Aorta (tissue), 5 donors: ENCODE data around the gene CRAMP1. TPM values are rescaled to one million over a fixed set of nuclear protein-coding genes. Genes with fewer than 3 reads are reported as not detected.
A peak's percentile ranks its signal among the peaks of the same experiment; 100 is the strongest.
"Not testable (repeated sequence)": the region's sequence is repeated elsewhere in the genome, so short reads cannot be mapped to it uniquely, and the experiment has no call there.

ENCODE experiments used
- ATAC-seq: fragments of 200-7000 bp; cut with Tn5 transposase; one replicate; pipeline ENCODE4 v1.9.1; 2022; ENCODE audit warnings: moderate library complexity; ENCODE audit not compliant: low FRiP score
- DNase-seq, 2 donors: peaks; one replicate each; pipeline ENCODE4 v3.0.0-alpha.2; 2020
- H3K27ac ChIP-seq, 2 donors: one replicate each; pipeline ENCODE4 v1.5.1; 2013; ENCODE audit warnings: low read length in 2 of 2, mild to moderate bottlenecking in 2 of 2, moderate library complexity in 2 of 2, control low read depth in 1 of 2, inconsistent platforms in 1 of 2, low read depth in 1 of 2
- H3K27me3 ChIP-seq, 2 donors: one replicate each; pipeline ENCODE4 v1.6.1; 2013; ENCODE audit warnings: control low read depth in 1 of 2, low read length in 1 of 2, mild to moderate bottlenecking in 1 of 2, moderate library complexity in 1 of 2; ENCODE audit not compliant: insufficient read depth in 2 of 2, control insufficient read depth in 1 of 2
- H3K36me3 ChIP-seq, 2 donors: one replicate each; pipeline ENCODE4 v1.6.1; 2013; ENCODE audit warnings: control low read depth in 1 of 2, low read length in 1 of 2, mild to moderate bottlenecking in 1 of 2; ENCODE audit not compliant: insufficient read depth in 2 of 2, control insufficient read depth in 1 of 2
- H3K4me1 ChIP-seq, 2 donors: one replicate each; pipeline ENCODE4 v1.6.1; 2013; ENCODE audit warnings: low read length in 2 of 2, control low read depth in 1 of 2, mild to moderate bottlenecking in 1 of 2, moderate library complexity in 1 of 2; ENCODE audit not compliant: insufficient read depth in 2 of 2, control insufficient read depth in 1 of 2
- H3K4me3 ChIP-seq, 2 donors: one replicate each; pipeline ENCODE4 v1.5.1; 2013; ENCODE audit warnings: low read length in 2 of 2, control low read depth in 1 of 2, mild to moderate bottlenecking in 1 of 2
- H3K9me3 ChIP-seq: one replicate; pipeline ENCODE4 v1.6.1; 2013; ENCODE audit warnings: mild to moderate bottlenecking, low read length; ENCODE audit not compliant: control insufficient read depth
- WGBS, 2 donors: extraction: QIAGEN DNeasy Blood & Tissue Kit; methylation state at CpG; one replicate each; pipeline ENCODE4 v1.1.7; 2013; 5-methylcytosine and 5-hydroxymethylcytosine counted together
- intact Hi-C, 2 donors: fragments of 100-400 bp; cut with DNase I; formaldehyde crosslinking; loops; one replicate each; pipeline versions ENCODE4 v1.14.2 to v1.15.0; 2022
- polyA plus RNA-seq, 2 donors: library from polyadenylated mRNA; stranded (reverse); fragments of 200-250 nt; gene quantifications; one replicate each; pipeline ENCODE4 v1.2.3, GENCODE V29; 2013
- total RNA-seq, 2 donors: library from RNA; stranded (reverse); fragmentation: NEBNext Ultra II Directional; extraction: Animal tissue kit (Norgen Biotek cat#: 25700); gene quantifications; one replicate each; pipeline ENCODE4 v1.2.1, GENCODE V29; 2021
- donor health status: healthy with polysubstance abuse.
- donor health status: Bipolar disorder and iron deficiency.
- donor health status: DM: no; HTN: no; CAD: no.
- donor health status: DM: no; HTN: no; CAD: no.
- donor health status: DM: yes; HTN: yes; CAD: no.

Gene CRAMP1
- total and polyA plus RNA-seq, 4 donors: 2.3 to 24.2 (median 14.4) TPM

DNA sequence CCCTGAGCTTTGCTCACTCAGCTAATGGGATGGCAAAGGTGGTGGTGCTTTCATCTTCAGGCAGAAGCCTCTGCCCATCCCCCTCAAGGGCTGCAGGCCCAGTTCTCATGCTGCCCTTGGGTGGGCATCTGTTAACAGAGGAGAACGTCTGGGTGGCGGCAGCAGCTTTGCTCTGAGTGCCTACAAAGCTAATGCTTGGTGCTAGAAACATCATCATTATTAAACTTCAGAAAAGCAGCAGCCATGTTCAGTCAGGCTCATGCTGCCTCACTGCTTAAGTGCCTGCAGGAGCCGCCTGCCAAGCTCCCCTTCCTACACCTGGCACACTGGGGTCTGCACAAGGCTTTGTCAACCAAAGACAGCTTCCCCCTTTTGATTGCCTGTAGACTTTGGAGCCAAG lies 88.1 kb downstream of the CRAMP1 start:
- H3K27me3 ChIP-seq: no peaks in the 10 kb centered on the region
- intact Hi-C loops: loop anchor here in 1 of 2 donors (10.0 kb wide), 1 partner anchor 85 kb away; the partner anchor contains the start of genes CRAMP1 and IFT140
- WGBS, 2 donors: 87 to 89% methylated on average over 3 of the region's 3 CpGs
- no peaks in the 10 kb centered on the region for H3K4me1 ChIP-seq
- peaks cover 0 to 2% of the 10 kb centered on the region in 2 donors for H3K36me3 ChIP-seq
- no peak overlapping the region for H3K27ac ChIP-seq
- no peak for ATAC-seq
- DNase-seq: no peak
- H3K9me3 ChIP-seq: no peaks in the 10 kb centered on the region
- H3K4me3 ChIP-seq: no peak overlapping the region

DNA sequence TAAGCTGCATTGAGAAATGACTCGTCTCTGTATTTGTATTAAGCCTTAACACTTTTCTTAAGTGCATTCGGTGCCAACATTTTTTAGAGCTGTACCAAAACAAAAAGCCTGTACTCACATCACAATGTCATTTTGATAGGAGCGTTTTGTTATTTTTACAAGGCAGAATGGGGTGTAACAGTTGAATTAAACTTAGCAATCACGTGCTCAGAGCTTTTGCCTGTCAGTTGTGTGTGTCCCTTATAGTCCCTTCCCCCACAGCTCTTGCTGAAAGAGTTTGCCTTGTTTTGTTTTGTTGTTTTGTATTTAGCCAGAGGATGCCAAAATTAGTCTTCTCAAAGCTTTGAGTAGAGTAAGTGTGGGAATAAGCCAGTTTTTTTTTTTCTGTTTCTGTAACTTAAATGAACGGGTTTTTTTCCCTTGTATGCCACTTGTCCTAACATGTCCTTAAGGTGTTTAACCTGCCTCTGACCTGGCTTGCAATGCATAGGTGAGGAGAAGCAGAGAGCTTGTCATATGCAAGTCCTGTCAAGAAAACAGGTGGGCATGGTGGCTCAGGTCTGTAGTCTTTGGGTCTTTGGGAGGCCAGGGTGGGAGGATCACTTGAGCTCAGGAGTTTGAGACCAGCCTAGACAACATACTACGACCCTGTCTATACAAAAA lies 89.2 kb downstream of the CRAMP1 start:
- WGBS, 2 donors: 40 to 43% methylated on average over 6 of the region's 6 CpGs
- H3K9me3 ChIP-seq: no peaks in the 10 kb centered on the region
- ATAC-seq (no peak), DNase-seq (no peak)
- intact Hi-C loops: loop anchor here in 1 of 2 donors (10.0 kb wide), 1 partner anchor 87 kb away; the partner anchor contains the start of genes CRAMP1 and IFT140
- no peaks in the 10 kb centered on the region for H3K27me3 ChIP-seq
- no peak overlapping the region for H3K27ac ChIP-seq
- no peak overlapping the region for H3K4me3 ChIP-seq
- no peaks in the 10 kb centered on the region for H3K4me1 ChIP-seq
- peaks cover 0 to 2% of the 10 kb centered on the region in 2 donors for H3K36me3 ChIP-seq

DNA sequence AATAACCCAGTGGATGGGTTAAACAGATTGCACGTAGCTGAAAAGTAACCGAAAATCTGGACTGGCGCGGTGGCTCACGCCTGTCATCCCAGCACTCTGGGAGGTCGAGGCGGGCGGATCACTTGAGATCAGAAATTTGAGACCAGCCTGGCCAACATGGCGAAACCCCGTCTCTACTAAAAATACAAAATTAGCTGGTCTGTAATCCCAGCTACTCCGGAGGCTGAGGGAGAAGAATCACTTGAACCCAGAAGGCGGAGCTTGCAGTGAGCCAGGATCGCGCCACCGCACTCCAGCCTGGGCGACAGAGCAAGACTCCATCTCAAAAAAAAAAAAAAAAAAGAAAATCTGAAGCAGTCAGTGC lies 93.1 kb downstream of the CRAMP1 start:
- intact Hi-C loops: loop anchor here in 1 of 2 donors (5.0 to 10.0 kb wide), 3 partner anchors 67 to 213 kb away; partner anchors contain the start of genes CRAMP1, EME2, IFT140 and MRPS34

DNA sequence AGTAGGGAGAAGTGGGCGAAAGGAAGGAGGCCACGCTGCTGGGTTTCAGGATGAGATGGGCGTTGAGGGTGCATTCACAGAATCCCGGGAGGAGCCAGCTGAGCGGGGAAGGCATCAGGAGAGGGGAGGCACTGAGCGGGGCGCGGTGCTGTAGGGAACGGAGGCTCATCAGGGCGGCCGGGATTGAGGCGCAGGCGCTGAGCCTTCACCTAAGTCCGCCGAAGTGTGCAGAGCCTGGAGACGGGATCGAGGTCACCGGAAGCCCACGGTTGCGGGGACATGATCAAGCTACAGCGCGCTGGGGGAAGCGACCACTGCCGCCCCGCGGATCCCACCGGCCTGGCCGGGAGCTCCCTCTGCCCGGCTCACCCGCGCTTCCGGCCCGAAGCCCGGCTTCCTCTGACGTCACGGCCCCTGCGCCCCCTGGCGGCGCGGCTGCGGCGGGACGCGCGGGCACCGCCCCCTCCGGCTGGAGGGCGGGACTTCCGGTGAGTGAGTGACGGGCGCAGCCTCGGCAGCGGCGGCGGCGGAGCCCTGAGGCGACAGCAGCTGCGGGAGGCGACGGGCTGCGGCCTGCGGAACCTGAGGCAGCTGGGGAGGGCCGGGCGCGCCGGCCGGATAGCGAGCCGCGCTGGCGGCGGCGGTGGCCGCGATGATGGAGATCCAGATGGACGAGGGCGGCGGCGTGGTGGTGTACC lies 93.7 kb downstream of the CRAMP1 start, which contains the start of gene MAPK8IP3:
MAPK8IP3 (plus strand) TSS at position 508 of the 698 bp plus-strand sequence; CDS start at position 653, 145 bp downstream.
- DNase-seq: peak; percentile 93 to 97
- ATAC-seq: peak; percentile 96
- peak within 1 kb of the TSS in 1 of 2 donors; percentile 92 for H3K27ac ChIP-seq
- no peaks in the 10 kb centered on the region for H3K27me3 ChIP-seq
- H3K4me3 ChIP-seq: peak within 1 kb of the TSS; percentile 65 to 71
- intact Hi-C loops: loop anchor here in 1 of 2 donors (5.0 to 10.0 kb wide), 3 partner anchors 66 to 214 kb away; partner anchors contain the start of genes CRAMP1, EME2, IFT140 and MRPS34
- 0% methylated on average over 71 to 79 of the region's 79 CpGs for WGBS, 2 donors
- no peaks in the 10 kb centered on the region for H3K36me3 ChIP-seq
- H3K4me1 ChIP-seq: no peaks in the 10 kb centered on the region
- H3K9me3 ChIP-seq: no peaks in the 10 kb centered on the region

More for the DNA sequence above, 93.1 kb downstream of the CRAMP1 start:
- ATAC-seq: peak; percentile 53
- H3K27ac ChIP-seq: peak overlapping the region in 1 of 2 donors; percentile 92
- not testable (repeated sequence) for H3K9me3 ChIP-seq, DNase-seq, H3K36me3 ChIP-seq, H3K27me3 ChIP-seq, H3K4me1 ChIP-seq
- WGBS, 2 donors: 0 to 1% methylated on average over 15 to 16 of the region's 16 CpGs
- peak overlapping the region; percentile 14 to 55 for H3K4me3 ChIP-seq

DNA sequence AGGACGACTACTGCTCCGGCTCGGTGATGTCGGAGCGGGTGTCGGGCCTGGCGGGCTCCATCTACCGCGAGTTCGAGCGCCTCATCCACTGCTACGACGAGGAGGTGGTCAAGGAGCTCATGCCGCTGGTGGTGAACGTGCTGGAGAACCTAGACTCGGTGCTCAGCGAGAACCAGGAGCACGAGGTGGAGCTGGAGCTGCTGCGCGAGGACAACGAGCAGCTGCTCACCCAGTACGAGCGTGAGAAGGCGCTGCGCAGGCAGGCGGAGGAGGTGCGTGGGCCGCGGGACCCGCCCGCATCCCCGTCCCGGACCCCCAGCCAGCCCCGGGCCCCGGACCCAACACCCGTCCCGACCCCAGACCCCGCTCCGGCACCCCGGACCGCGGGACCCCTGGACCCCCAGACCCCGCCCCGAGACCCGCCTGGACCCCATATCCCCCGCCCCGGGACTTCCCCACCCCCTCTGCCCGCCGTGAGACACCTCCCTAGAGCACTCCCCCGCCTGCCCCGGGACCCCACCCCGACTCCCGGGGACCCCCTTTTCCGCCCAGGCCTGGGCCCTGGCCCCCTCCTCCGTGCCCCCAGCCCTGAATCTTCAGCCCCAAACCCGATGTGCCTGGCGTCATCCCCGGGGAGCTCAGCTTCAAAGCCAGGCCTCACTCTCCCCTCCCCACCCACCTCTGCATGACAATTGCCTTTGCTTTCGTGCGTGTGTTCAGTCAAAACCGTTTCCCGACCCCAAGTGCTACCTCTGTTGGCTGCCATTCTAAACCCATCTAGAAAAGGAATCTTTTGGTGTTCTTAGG lies 94.4 kb downstream of the CRAMP1 start:
- no peaks in the 10 kb centered on the region for H3K9me3 ChIP-seq
- peak overlapping the region in 1 of 2 donors; percentile 34 for H3K27ac ChIP-seq
- peak overlapping the region; percentile 65 to 71 for H3K4me3 ChIP-seq
- no peaks in the 10 kb centered on the region for H3K4me1 ChIP-seq
- H3K27me3 ChIP-seq: no peaks in the 10 kb centered on the region
- peak; percentile 42 for ATAC-seq
- DNase-seq: peak in 1 of 2 donors; percentile 83
- 1% methylated on average over 34 to 62 of the region's 62 CpGs for WGBS, 2 donors
- H3K36me3 ChIP-seq: no peaks in the 10 kb centered on the region
- intact Hi-C loops: loop anchor here in 1 of 2 donors (5.0 to 10.0 kb wide), 3 partner anchors 66 to 214 kb away; partner anchors contain the start of genes CRAMP1, EME2, IFT140 and MRPS34

DNA sequence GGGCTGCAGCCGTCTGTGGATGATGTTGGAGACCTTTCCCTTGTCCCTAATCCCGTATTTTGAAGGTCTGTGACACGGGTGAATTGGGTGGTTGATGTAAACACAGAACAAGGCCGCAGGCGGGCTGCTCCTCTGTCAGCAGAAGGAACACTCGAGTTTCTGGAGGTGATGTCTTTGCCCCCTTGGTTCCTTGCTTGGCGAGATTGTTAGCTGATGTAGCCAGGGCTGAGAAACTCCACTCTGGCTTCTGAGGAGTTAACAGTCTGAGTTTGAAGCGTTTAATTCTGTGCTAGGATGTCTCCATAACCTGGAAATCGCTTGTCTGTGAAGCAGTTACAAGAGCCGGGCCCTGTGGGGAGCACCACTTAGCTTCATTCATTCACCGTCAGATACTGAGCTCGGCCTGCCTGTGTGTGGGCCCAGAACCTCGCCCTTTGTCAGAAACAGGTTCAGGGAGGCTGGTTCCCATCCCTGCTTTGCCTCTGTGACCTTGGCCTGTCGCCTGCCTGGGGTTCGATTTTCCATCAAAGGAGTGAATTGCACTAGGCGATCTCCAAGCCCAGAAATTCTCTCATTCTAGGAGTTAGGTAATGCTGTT lies 95.1 kb downstream of the CRAMP1 start:
- H3K27me3 ChIP-seq: no peaks in the 10 kb centered on the region
- no peaks in the 10 kb centered on the region for H3K36me3 ChIP-seq
- no peak for DNase-seq
- no peak for ATAC-seq
- 10 to 11% methylated on average over 16 of the region's 16 CpGs for WGBS, 2 donors
- no peaks in the 10 kb centered on the region for H3K4me1 ChIP-seq
- no peaks in the 10 kb centered on the region for H3K9me3 ChIP-seq
- H3K4me3 ChIP-seq: peak overlapping the region; percentile 65 to 71
- intact Hi-C loops: loop anchor here in 1 of 2 donors (5.0 to 10.0 kb wide), 3 partner anchors 65 to 215 kb away; partner anchors contain the start of genes CRAMP1, EME2, IFT140 and MRPS34
- no peak overlapping the region for H3K27ac ChIP-seq

DNA sequence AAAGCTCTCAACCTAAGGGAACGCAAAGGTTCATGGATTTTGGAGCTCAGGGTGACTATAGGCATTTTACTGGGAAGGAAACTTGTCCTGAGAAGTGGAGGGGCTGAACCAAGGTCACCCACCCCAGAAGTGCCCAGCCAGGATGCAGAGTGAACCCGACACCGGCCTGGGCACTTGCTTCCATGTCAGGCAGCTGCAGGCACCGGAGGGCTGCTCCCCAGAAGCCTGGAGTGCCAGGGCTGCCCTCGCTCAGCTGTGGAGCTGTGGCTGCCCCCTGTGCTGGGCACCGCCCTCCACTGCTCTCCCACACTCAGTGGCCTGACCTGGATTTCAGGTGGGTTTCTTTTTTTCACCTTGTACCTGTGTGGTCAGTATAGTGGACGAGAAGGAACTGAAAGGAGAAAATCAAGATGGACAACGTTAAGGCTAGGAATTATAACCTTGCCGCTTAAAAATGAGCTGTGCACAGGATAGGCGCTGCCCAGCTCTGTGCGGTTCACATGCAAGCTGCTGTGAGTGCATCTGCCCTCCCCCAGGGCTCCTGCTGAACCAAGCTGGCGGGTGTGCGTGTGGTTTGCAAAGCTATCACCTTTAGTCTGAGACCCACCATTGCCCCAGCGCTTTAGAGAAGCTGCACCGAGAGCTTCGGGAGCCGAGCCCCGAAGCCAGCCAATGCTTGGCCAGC lies 96.1 kb downstream of the CRAMP1 start:
- Histone ChIP-seq H3K4me1 (no peaks in the 10 kb centered on the region), H3K36me3 (no peaks in the 10 kb centered on the region), H3K9me3 (no peaks in the 10 kb centered on the region), H3K27me3 (no peaks in the 10 kb centered on the region), H3K27ac (no peak overlapping the region), H3K4me3 (no peak overlapping the region)
- 86 to 88% methylated on average over 18 of the region's 18 CpGs for WGBS, 2 donors
- DNase-seq: no peak
- no peak for ATAC-seq
- intact Hi-C loops: loop anchor here in 1 of 2 donors (5.0 to 10.0 kb wide), 3 partner anchors 64 to 216 kb away; partner anchors contain the start of genes CRAMP1, EME2, IFT140 and MRPS34
